ENCODE data around the gene MGAT4B. TPM values are rescaled to one million over a fixed set of nuclear protein-coding genes. Genes with fewer than 3 reads are reported as not detected.

The MGAT4B gene
- total RNA-seq, 1 experiment from 2014 or later = 148 TPM

DNA sequence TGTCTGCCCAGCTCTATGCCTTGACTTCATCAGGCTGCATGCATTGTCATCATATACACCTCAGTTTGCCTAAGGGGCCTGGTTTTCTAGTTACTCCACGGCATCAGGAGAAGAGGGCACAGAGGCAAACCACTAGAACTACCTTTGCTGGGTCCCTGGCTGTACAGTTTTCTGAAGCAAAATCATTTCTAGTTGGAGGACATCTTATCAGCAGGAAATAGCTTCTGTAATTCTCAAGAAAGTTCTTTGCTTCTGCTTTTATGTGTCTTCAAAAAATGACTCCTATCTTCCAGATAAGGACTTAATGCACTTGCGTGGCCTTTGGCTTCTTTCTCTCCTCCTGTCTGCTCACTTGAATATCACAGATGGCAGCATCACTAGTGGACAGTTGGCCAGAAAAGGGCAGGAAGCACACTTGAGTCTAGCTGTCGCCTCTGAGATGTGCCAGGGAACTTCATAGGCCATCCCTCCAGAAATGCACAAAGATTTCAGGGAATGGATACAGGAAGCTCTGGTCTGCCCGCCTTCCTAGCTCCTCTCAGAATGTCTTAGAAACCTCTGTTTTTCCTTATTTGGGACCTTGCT, 35.3 kb downstream of the MGAT4B start (continued):
- TF ChIP-seq SP1 (IDR thresholded peaks at IDR 0.05; ENCODE audit: low read depth) = no peak
- TF ChIP-seq, protein P1, sequence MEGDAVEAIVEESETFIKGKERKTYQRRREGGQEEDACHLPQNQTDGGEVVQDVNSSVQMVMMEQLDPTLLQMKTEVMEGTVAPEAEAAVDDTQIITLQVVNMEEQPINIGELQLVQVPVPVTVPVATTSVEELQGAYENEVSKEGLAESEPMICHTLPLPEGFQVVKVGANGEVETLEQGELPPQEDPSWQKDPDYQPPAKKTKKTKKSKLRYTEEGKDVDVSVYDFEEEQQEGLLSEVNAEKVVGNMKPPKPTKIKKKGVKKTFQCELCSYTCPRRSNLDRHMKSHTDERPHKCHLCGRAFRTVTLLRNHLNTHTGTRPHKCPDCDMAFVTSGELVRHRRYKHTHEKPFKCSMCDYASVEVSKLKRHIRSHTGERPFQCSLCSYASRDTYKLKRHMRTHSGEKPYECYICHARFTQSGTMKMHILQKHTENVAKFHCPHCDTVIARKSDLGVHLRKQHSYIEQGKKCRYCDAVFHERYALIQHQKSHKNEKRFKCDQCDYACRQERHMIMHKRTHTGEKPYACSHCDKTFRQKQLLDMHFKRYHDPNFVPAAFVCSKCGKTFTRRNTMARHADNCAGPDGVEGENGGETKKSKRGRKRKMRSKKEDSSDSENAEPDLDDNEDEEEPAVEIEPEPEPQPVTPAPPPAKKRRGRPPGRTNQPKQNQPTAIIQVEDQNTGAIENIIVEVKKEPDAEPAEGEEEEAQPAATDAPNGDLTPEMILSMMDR (IDR thresholded peaks at IDR 0.05 in 2 of 3, conservative IDR thresholded peaks at IDR 0.05 in 1 of 3; ENCODE audit: borderline replicate concordance in 1 of 3, insufficient read depth in 1 of 3, low read depth in 2 of 3, low read length in 2 of 3) = no peak

DNA sequence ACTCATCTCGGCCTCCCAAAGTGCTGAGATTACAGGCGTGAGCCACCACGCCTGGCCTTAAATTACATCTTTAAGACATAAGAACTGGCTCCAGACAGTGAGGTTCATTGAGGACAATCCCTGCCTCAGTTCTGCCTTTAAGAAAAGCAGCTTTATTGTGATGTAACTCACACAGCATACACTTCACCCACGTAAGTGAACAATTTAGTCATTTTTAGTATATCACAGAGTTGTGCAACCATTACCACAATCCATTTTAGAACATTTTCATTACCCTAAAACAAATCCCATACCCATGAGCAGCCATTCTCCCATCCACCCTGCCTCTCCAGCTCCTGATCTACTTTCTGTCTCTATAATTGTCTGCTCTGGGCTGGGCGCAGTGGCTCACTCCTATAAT, 36.9 kb downstream of the MGAT4B start:
- Histone ChIP-seq H3K4me2 (ENCODE audit: low read length) (no peak overlapping the region), H3K36me3 (ENCODE audit: control insufficient read depth in 1 of 2, insufficient read depth in 2 of 2, low read length in 2 of 2) (peaks cover 38 to 44% of the 10 kb centered on the region in 2 experiments; a peak in 3 of 4 replicates), H3K79me2 (ENCODE audit: insufficient read depth, low read length) (peaks cover 37% of the 10 kb centered on the region), H3K9me2 (ENCODE audit: insufficient read depth) (no peaks in the 10 kb centered on the region), H3K9me3 (ENCODE audit: control insufficient read depth in 1 of 2, insufficient read depth in 1 of 2, low read depth in 1 of 2, low read length in 2 of 2) (no peaks in the 10 kb centered on the region), H3K27ac (ENCODE audit: low read depth, low read length) (no peak overlapping the region), H2AFZ (ENCODE audit: low read depth, low read length, poor library complexity, severe bottlenecking) (no peak overlapping the region), H3K27me3 (ENCODE audit: insufficient read depth, low read length) (no peaks in the 10 kb centered on the region), H3K4me1 (ENCODE audit: control insufficient read depth in 1 of 2, insufficient read depth in 2 of 2, low read length in 2 of 2) (peaks cover 0 to 7% of the 10 kb centered on the region in 2 experiments; a peak in 2 of 4 replicates), H3K4me3 (replicated peaks in 1 of 2; ENCODE audit: low read depth in 1 of 2, low read length in 2 of 2) (no peak overlapping the region), H4K20me1 (ENCODE audit: insufficient read depth) (no peaks in the 10 kb centered on the region), H3K9ac (ENCODE audit: low read length) (no peak overlapping the region)
- DNase-seq (ENCODE audit: low read depth, low spot score) (no peak), ATAC-seq (no peak)
- POLR2A ChIA-PET = no interaction called here
- BruUV-seq (replicated peaks) = no TSS peak
- RAD21 ChIA-PET (ENCODE audit: low non-redundant PET in 1 of 2, low total read pairs in 2 of 2, uncharacterized antibody in 2 of 2, unreplicated experiment in 2 of 2) = no interaction called here
- intact Hi-C loops (cut with micrococcal nuclease) = loop anchor here (10.0 kb wide), 1 partner anchor 215 kb away; no protein-coding TSS in a partner anchor
- CTCF ChIA-PET = interaction anchor here (0.6 kb wide), 1 partner anchor 25 kb away, joined by 3 read pairs; no protein-coding TSS in a partner anchor
- no peak for TF ChIP-seq FOSL1 (IDR thresholded peaks at IDR 0.05; ENCODE audit: low read depth)
- TF ChIP-seq SRF (IDR thresholded peaks at IDR 0.05; ENCODE audit: low read depth) = no peak
- no peak for TF ChIP-seq CBX3 (IDR thresholded peaks at IDR 0.05; ENCODE audit: low read depth)
- TF ChIP-seq YY1 (IDR thresholded peaks at IDR 0.05; ENCODE audit: extremely low read depth, insufficient replicate concordance, low read depth, low read length) = no peak
- TF ChIP-seq RAD21 (IDR thresholded peaks at IDR 0.05; ENCODE audit: low read depth) = no peak
- no peak for TF ChIP-seq TCF7L2 (IDR thresholded peaks at IDR 0.05; ENCODE audit: borderline replicate concordance, extremely low read depth, insufficient read depth, insufficient read length)
- no peak for TF ChIP-seq EZH2phosphoT487 (IDR thresholded peaks at IDR 0.05; ENCODE audit: borderline replicate concordance)
- TF ChIP-seq CEBPB (IDR thresholded peaks at IDR 0.05; ENCODE audit: low read depth) = no peak
- no peak for TF ChIP-seq ZNF274 (IDR thresholded peaks at IDR 0.05; ENCODE audit: low read depth, low read length)
- no peak for TF ChIP-seq ZFX (IDR thresholded peaks at IDR 0.05)
- TF ChIP-seq POLR2A (IDR thresholded peaks at IDR 0.05; ENCODE audit: borderline replicate concordance, extremely low read depth, insufficient read depth, insufficient read length) = no peak
- TF ChIP-seq, protein P2, sequence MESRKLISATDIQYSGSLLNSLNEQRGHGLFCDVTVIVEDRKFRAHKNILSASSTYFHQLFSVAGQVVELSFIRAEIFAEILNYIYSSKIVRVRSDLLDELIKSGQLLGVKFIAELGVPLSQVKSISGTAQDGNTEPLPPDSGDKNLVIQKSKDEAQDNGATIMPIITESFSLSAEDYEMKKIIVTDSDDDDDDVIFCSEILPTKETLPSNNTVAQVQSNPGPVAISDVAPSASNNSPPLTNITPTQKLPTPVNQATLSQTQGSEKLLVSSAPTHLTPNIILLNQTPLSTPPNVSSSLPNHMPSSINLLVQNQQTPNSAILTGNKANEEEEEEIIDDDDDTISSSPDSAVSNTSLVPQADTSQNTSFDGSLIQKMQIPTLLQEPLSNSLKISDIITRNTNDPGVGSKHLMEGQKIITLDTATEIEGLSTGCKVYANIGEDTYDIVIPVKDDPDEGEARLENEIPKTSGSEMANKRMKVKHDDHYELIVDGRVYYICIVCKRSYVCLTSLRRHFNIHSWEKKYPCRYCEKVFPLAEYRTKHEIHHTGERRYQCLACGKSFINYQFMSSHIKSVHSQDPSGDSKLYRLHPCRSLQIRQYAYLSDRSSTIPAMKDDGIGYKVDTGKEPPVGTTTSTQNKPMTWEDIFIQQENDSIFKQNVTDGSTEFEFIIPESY (IDR thresholded peaks at IDR 0.05; ENCODE audit: extremely low read depth, insufficient replicate concordance, low read length) = no peak
- TF ChIP-seq, protein P3, sequence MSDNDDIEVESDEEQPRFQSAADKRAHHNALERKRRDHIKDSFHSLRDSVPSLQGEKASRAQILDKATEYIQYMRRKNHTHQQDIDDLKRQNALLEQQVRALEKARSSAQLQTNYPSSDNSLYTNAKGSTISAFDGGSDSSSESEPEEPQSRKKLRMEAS (IDR thresholded peaks at IDR 0.05) = no peak
- TF ChIP-seq, protein P1 (IDR thresholded peaks at IDR 0.05 in 2 of 3, conservative IDR thresholded peaks at IDR 0.05 in 1 of 3; ENCODE audit: borderline replicate concordance in 1 of 3, insufficient read depth in 1 of 3, low read depth in 2 of 3, low read length in 2 of 3) = no peak

Measured in HCT116 (cell line).